Left ventricle myocardium inferior (tissue), 1 donor: ENCODE data around the gene CYB5R2. TPM values are rescaled to one million over a fixed set of nuclear protein-coding genes. Genes with fewer than 3 reads are reported as not detected.
A peak's percentile ranks its signal among the peaks of the same experiment; 100 is the strongest.

Experiments
- DNase-seq: peaks from one replicate; pipeline ENCODE4 v3.0.0-alpha.2; 2020
- H3K27ac ChIP-seq: fragments of 200-600 bp; replicated peaks from 2 replicates; pipeline ENCODE4 v1.8.0; 2021
- H3K27me3 ChIP-seq: fragments of 200-600 bp; 2 replicates; pipeline ENCODE4 v1.8.0; 2021; ENCODE audit warnings: low read depth
- H3K36me3 ChIP-seq: fragments of 200-600 bp; 2 replicates; pipeline ENCODE4 v1.8.0; 2021
- H3K4me1 ChIP-seq: fragments of 200-600 bp; 2 replicates; pipeline ENCODE4 v1.8.0; 2021
- H3K4me3 ChIP-seq: fragments of 200-600 bp; 2 replicates; pipeline ENCODE4 v1.8.0; 2021; ENCODE audit warnings: mild to moderate bottlenecking, moderate library complexity
- H3K9me3 ChIP-seq: fragments of 200-600 bp; replicated peaks from 2 replicates; pipeline ENCODE4 v1.8.0; 2021
- intact Hi-C: fragments of 100-400 bp; cut with micrococcal nuclease; formaldehyde crosslinking; loops from one replicate; pipeline ENCODE4 v1.11.0; 2022
- total RNA-seq: library from RNA; stranded (reverse); fragmentation: NEBNext Ultra II Directional; extraction: Animal tissue kit (Norgen Biotek cat#: 25700); gene quantifications from one replicate; pipeline ENCODE4 v1.2.1, GENCODE V29; 2021
- TF ChIP-seq, protein P1 (sequence below): fragments of 200-600 bp; IDR thresholded peaks from 2 replicates; pipeline ENCODE4 v1.8.0; 2021; ENCODE audit warnings: antibody characterized with exemption, mild to moderate bottlenecking, borderline replicate concordance
- donor health status: DM: no; HTN: yes; CAD: no; lungs with severe emphysema.

Gene CYB5R2
- total RNA-seq, 1 donor from 2014 or later = 1.8 TPM

DNA sequence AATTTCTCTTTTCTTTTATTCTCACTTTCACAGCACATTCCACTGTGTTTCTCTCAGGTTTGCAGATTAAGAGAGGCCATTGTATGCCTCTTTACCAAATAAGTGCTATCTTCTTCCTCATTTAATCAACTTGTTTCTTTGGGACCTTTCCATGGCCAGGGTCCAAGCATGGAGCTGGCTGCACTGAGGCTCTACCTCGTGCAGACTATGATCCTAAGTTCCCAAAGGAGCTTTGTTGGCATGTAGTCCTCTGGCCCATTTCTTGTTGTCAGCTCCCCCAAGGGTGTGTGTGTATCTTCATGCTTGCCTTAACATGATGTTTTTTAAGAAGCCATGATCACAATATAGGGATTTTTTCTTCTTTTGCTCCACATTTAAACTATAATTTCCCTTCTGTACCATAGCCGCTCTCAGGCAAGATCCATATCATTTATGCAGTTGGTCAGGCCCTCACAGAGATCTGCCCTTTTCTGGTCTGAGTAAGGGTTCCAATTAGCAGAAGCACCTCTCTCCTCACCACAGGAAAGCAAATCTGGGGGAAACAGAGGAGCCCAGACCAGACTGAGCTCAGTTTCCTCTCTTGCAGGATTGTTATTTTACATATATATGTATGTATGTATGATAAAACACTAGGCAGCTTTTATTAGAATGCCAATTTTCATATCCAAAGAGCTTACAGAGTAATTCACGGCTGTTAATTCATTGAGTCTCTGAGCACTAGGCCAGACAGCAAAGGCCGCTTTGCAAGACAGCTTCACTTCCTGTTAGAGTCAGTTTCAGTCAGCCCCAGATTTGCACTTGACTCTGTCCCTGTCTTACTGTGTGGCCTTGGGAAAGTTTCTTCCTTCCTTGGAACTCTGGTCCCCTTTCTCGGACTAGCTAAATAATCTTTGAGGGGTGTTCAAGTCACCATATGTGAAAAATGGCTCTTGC is 34.3 kb downstream of the CYB5R2 start:
- H3K27me3 ChIP-seq = no peaks in the 10 kb centered on the region
- intact Hi-C loops = no loop called here
- peaks cover 74% of the 10 kb centered on the region for H3K36me3 ChIP-seq
- peak overlapping the region; percentile 78 for H3K27ac ChIP-seq
- DNase-seq = peak; percentile 48
- H3K9me3 ChIP-seq = no peaks in the 10 kb centered on the region
- peaks cover 29% of the 10 kb centered on the region for H3K4me1 ChIP-seq
- no peak overlapping the region for H3K4me3 ChIP-seq
- TF ChIP-seq, protein P1, sequence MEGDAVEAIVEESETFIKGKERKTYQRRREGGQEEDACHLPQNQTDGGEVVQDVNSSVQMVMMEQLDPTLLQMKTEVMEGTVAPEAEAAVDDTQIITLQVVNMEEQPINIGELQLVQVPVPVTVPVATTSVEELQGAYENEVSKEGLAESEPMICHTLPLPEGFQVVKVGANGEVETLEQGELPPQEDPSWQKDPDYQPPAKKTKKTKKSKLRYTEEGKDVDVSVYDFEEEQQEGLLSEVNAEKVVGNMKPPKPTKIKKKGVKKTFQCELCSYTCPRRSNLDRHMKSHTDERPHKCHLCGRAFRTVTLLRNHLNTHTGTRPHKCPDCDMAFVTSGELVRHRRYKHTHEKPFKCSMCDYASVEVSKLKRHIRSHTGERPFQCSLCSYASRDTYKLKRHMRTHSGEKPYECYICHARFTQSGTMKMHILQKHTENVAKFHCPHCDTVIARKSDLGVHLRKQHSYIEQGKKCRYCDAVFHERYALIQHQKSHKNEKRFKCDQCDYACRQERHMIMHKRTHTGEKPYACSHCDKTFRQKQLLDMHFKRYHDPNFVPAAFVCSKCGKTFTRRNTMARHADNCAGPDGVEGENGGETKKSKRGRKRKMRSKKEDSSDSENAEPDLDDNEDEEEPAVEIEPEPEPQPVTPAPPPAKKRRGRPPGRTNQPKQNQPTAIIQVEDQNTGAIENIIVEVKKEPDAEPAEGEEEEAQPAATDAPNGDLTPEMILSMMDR = no peak

DNA sequence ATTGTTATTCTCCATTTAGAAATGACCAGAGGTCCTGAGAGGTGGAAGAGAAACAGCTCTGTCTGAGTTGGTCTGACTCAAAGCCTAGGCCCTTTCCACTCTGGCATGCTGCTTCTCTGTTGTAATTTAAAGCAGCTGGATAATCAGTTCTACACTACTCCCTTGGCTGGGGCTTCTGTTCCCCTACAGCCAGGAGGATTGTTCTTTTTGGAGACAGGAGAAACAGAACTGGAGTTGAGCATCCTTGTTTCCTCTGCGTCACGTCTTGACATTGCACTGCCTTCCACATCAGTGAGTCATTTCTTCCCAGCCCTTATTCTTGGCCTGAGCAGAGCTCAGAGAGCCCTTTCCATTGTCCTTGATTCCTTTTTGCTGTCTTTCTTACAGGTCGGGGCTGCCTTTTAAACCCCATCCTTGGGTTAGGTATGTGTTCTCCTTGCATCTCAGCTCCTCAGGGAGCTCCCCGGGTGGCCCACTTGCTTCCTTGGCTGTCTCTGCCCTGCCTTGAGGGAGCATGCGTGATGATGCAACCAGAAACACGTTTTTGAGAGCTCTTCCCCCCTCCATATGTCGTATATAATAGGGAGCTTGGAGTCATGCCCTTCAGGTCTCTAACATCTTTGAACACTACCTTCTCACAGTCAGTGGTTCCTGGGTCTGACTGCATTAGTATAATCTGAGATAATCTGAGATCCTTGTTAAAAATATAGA is 35.7 kb downstream of the CYB5R2 start:
- DNase-seq = no peak
- no peak overlapping the region for H3K4me3 ChIP-seq
- peak overlapping the region; percentile 78 for H3K27ac ChIP-seq
- H3K4me1 ChIP-seq = peaks cover 29% of the 10 kb centered on the region
- intact Hi-C loops = no loop called here
- no peaks in the 10 kb centered on the region for H3K9me3 ChIP-seq
- peaks cover 78% of the 10 kb centered on the region for H3K36me3 ChIP-seq
- TF ChIP-seq, protein P1 = no peak
- H3K27me3 ChIP-seq = no peaks in the 10 kb centered on the region

DNA sequence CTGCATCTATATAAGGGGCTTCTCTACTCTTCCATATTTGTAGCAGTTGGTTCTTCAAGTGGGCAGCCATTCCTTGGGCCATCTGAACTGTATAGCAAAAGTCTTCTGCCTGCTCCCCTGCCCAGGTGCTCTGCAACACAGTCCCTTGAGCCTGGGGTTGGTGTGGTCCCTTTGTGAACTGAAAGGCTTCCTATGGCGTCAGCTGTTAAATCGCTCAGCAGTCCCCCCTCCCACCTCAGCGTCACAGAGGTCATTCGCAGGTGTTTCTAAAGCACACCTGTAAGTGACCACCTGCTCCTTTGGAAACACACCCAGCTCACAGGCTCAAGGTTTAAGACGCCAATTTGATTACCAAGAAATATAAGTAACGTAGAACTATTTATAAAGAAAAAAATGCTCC is 37.0 kb downstream of the CYB5R2 start:
- H3K36me3 ChIP-seq = peaks cover 78% of the 10 kb centered on the region
- no peak overlapping the region for H3K27ac ChIP-seq
- no peaks in the 10 kb centered on the region for H3K9me3 ChIP-seq
- intact Hi-C loops = no loop called here
- no peaks in the 10 kb centered on the region for H3K27me3 ChIP-seq
- peaks cover 29% of the 10 kb centered on the region for H3K4me1 ChIP-seq
- DNase-seq = no peak
- no peak overlapping the region for H3K4me3 ChIP-seq
- TF ChIP-seq, protein P1 = no peak

DNA sequence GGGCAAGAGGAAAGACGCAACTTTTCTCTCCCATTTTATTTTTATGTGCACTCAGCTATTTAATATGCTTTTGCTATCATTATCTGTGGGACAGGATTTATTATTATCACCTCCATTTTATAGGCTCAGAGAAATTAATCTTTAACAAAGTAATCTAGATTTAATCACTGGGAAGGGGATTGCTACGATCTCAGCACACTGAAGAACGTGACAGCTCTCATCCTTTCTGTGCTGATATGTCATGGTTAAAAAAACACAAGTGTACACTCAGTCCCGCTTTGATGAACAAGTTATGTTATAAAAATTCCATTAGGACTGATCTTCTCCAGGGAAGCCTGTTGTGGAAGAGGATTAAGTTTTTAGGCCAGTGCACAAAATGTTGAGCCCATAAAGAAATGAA is 37.6 kb downstream of the CYB5R2 start:
- Histone ChIP-seq H3K36me3 (peaks cover 78% of the 10 kb centered on the region), H3K9me3 (no peaks in the 10 kb centered on the region), H3K4me1 (peaks cover 29% of the 10 kb centered on the region), H3K27ac (no peak overlapping the region), H3K27me3 (no peaks in the 10 kb centered on the region), H3K4me3 (no peak overlapping the region)
- no peak for DNase-seq
- TF ChIP-seq, protein P1 = no peak
- intact Hi-C loops = no loop called here

DNA sequence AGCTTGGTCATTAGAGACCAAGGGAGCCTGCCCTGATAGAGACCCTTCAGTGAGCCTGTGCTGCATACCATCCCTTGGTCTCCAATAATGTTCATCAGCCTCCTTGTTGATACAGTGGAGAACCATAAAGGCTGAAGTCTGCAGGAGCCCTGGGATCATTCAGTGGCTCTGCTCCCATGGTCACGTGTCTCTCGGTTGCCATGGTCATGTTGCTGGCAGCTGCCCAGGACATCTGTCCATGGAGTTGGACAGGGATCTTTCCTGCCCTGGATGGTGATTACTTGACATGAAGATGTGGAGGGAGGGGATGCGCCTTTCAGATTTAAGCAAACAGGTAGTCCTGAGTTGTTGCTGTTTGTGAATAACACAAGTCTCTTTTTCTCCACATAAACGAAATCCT is 38.2 kb downstream of the CYB5R2 start:
- Histone ChIP-seq H3K9me3 (no peaks in the 10 kb centered on the region), H3K36me3 (peaks cover 74% of the 10 kb centered on the region), H3K27me3 (no peaks in the 10 kb centered on the region), H3K4me3 (no peak overlapping the region), H3K27ac (no peak overlapping the region), H3K4me1 (peaks cover 33% of the 10 kb centered on the region)
- peak; percentile 40 for DNase-seq
- TF ChIP-seq, protein P1 = no peak
- intact Hi-C loops = no loop called here
